PC-3 (cell line): Measurements from ENCODE around the gene SLC2A4RG. TPM values are rescaled to one million over a fixed set of nuclear protein-coding genes. Genes with fewer than 3 reads are reported as not detected.

Source experiments
- ATAC-seq: fragments of 200-7000 bp; cut with Tn5 transposase; 2 replicates; pipeline ENCODE4 v1.9.1; 2020; ENCODE audit warnings: mild to moderate bottlenecking, moderate library complexity
- BruUV-seq: library from RNA; stranded (reverse); fragments of 400-500 nt; replicated peaks from 2 replicates; lab custom pipeline; 2021; lab: Mats Ljungman, UMichigan
- CTCF ChIA-PET: fragments of 300-600 bp; sonication (Branson Sonifier 250); formaldehyde crosslinking; loops from one replicate; lab custom pipeline; 2022; ENCODE audit warnings: antibody characterized with exemption; lab: Charles Lee
- POLR2A ChIA-PET: fragments of 300-600 bp; sonication (Branson Sonifier 250); formaldehyde crosslinking; loops from one replicate; lab custom pipeline; 2022; ENCODE audit warnings: antibody characterized with exemption; ENCODE audit not compliant: unreplicated experiment; lab: Charles Lee
- DNase-seq: peaks from one replicate; pipeline ENCODE4 v3.0.0-alpha.2; 2015
- H2AFZ ChIP-seq: fragments of 300-600 bp; sonication (generic); 2 replicates; pipeline ENCODE4 v1.6.0; 2016; ENCODE audit warnings: antibody characterized with exemption, low read length
- H3F3A ChIP-seq: fragments of 300-600 bp; sonication (generic); one replicate; pipeline ENCODE4 v1.6.0; 2017; ENCODE audit warnings: antibody characterized with exemption, low read length, control low read depth, mild to moderate bottlenecking; ENCODE audit not compliant: unreplicated experiment
- H3K27ac ChIP-seq: fragments of 300-600 bp; sonication (generic); 2 replicates; pipeline ENCODE4 v1.5.1; 2016; ENCODE audit warnings: mild to moderate bottlenecking, low read length
- H3K27me3 ChIP-seq: fragments of 300-600 bp; sonication (generic); 2 replicates; pipeline ENCODE4 v1.6.1; 2016; ENCODE audit warnings: low read length, mixed read lengths
- H3K36me3 ChIP-seq: fragments of 300-600 bp; sonication (generic); 2 replicates; pipeline ENCODE4 v1.6.1; 2016; ENCODE audit warnings: low read depth, mixed run types, low read length, mixed read lengths
- H3K4me1 ChIP-seq: fragments of 300-600 bp; sonication (generic); 2 replicates; pipeline ENCODE4 v1.5.1; 2016; ENCODE audit warnings: low read length; ENCODE audit not compliant: insufficient read depth
- H3K4me2 ChIP-seq: fragments of 300-600 bp; sonication (generic); 2 replicates; pipeline ENCODE4 v1.6.0; 2016; ENCODE audit warnings: low read length
- H3K4me3 ChIP-seq: fragments of 300-600 bp; sonication (generic); 2 replicates; pipeline ENCODE4 v1.5.1; 2016; ENCODE audit warnings: mild to moderate bottlenecking, low read length, mixed read lengths
- H3K79me2 ChIP-seq: fragments of 300-600 bp; sonication (generic); 2 replicates; pipeline ENCODE4 v1.6.1; 2017; ENCODE audit warnings: low read length, mixed read lengths
- H3K9ac ChIP-seq: fragments of 300-600 bp; sonication (generic); 2 replicates; pipeline ENCODE4 v1.6.0; 2016; ENCODE audit warnings: mild to moderate bottlenecking, low read length
- H3K9me2 ChIP-seq: fragments of 300-600 bp; sonication (generic); replicated peaks from 2 replicates; pipeline ENCODE4 v1.6.1; 2016; ENCODE audit warnings: mixed run types, low read length, mixed read lengths
- H3K9me3 ChIP-seq: fragments of 300-600 bp; sonication (generic); 2 replicates; pipeline ENCODE4 v1.6.1; 2016; ENCODE audit warnings: low read length, mixed read lengths
- H4K20me1 ChIP-seq: fragments of 300-600 bp; sonication (generic); 2 replicates; pipeline ENCODE4 v1.6.1; 2016; ENCODE audit warnings: low read length, mixed read lengths
- EZH2 ChIP-seq: fragments of 300-600 bp; sonication (generic); IDR thresholded peaks from one replicate; pipeline ENCODE4 v1.6.1; 2017; ENCODE audit warnings: antibody characterized with exemption, mild to moderate bottlenecking, low read length; ENCODE audit not compliant: unreplicated experiment
- EZH2phosphoT487 ChIP-seq: fragments of 300-600 bp; sonication (generic); IDR thresholded peaks from 2 replicates; pipeline ENCODE4 v1.6.1; 2018; ENCODE audit warnings: mild to moderate bottlenecking, antibody characterized with exemption, low read length, borderline replicate concordance
- intact Hi-C: fragments of 100-400 bp; cut with micrococcal nuclease; formaldehyde crosslinking; loops from 2 replicates; pipeline ENCODE4 v1.9.0; 2023
- total RNA-seq: library from RNA; depleted of rRNA; stranded (reverse); fragments of >200 nt; gene quantifications from 2 replicates; pipeline ENCODE4 v1.2.3, GENCODE V29; 2014
- TF ChIP-seq, protein P1 (sequence below): fragments of 300-600 bp; sonication (generic); conservative IDR thresholded peaks from 2 replicates; pipeline ENCODE4 v1.5.1; 2017; ENCODE audit warnings: antibody characterized with exemption, low read depth, mild to moderate bottlenecking, low read length

SLC2A4RG gene
- total RNA-seq, 1 experiment from 2014 or later, result 116 TPM

GRCh38 chr20:63703976-63704748, 35.4 kb upstream of the SLC2A4RG start:
- Histone ChIP-seq H3K9me3 (no peaks in the 10 kb centered on the region), H3K36me3 (peaks cover 30% of the 10 kb centered on the region), H3K27me3 (no peaks in the 10 kb centered on the region), H4K20me1 (no peaks in the 10 kb centered on the region), H3K4me2 (no peak overlapping the region), H3K4me3 (no peak overlapping the region), H3F3A (no peaks in the 10 kb centered on the region), H2AFZ (no peak overlapping the region), H3K27ac (no peak overlapping the region), H3K4me1 (peaks cover 23% of the 10 kb centered on the region), H3K9me2 (no peaks in the 10 kb centered on the region), H3K79me2 (peaks cover 46% of the 10 kb centered on the region), H3K9ac (no peak overlapping the region)
- no peak for ATAC-seq
- intact Hi-C loops, result no loop called here
- TF ChIP-seq EZH2 (no peak), EZH2phosphoT487 (no peak)
- TF ChIP-seq, protein P1, sequence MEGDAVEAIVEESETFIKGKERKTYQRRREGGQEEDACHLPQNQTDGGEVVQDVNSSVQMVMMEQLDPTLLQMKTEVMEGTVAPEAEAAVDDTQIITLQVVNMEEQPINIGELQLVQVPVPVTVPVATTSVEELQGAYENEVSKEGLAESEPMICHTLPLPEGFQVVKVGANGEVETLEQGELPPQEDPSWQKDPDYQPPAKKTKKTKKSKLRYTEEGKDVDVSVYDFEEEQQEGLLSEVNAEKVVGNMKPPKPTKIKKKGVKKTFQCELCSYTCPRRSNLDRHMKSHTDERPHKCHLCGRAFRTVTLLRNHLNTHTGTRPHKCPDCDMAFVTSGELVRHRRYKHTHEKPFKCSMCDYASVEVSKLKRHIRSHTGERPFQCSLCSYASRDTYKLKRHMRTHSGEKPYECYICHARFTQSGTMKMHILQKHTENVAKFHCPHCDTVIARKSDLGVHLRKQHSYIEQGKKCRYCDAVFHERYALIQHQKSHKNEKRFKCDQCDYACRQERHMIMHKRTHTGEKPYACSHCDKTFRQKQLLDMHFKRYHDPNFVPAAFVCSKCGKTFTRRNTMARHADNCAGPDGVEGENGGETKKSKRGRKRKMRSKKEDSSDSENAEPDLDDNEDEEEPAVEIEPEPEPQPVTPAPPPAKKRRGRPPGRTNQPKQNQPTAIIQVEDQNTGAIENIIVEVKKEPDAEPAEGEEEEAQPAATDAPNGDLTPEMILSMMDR, result no peak
- ChIA-PET CTCF (no interaction called here), POLR2A (no interaction called here)
- no TSS peak for BruUV-seq
- DNase-seq, result no peak

- peaks cover 33% of the 10 kb centered on the region for H3K36me3 ChIP-seq
Observed at GRCh38 chr20:63704749-63705117, 34.8 kb upstream of the SLC2A4RG start.

More at GRCh38 chr20:63704749-63705117, 34.8 kb upstream of the SLC2A4RG start:
- Histone ChIP-seq H3K9me3 (no peaks in the 10 kb centered on the region), H3K27me3 (no peaks in the 10 kb centered on the region), H2AFZ (no peak overlapping the region), H3K9ac (no peak overlapping the region), H3K4me2 (no peak overlapping the region), H3K4me1 (peaks cover 21% of the 10 kb centered on the region), H3F3A (no peaks in the 10 kb centered on the region), H4K20me1 (no peaks in the 10 kb centered on the region), H3K27ac (no peak overlapping the region), H3K79me2 (peaks cover 52% of the 10 kb centered on the region), H3K9me2 (no peaks in the 10 kb centered on the region), H3K4me3 (no peak overlapping the region)
- ATAC-seq (no peak), DNase-seq (no peak)
- no TSS peak for BruUV-seq
- intact Hi-C loops, result loop anchor here (5.0 kb wide), 1 partner anchor 78 kb away; no protein-coding TSS in a partner anchor
- ChIA-PET CTCF (no interaction called here), POLR2A (no interaction called here)
- TF ChIP-seq, protein P1, result no peak
- TF ChIP-seq EZH2phosphoT487 (no peak), EZH2 (no peak)
